Measurements from ENCODE around the gene PTPN14. TPM values are rescaled to one million over a fixed set of nuclear protein-coding genes. Genes with fewer than 3 reads are reported as not detected.
A peak's percentile ranks its signal among the peaks of the same experiment; 100 is the strongest.

The PTPN14 gene
- total RNA-seq, 1 experiment from 2014 or later = 23.5 TPM

DNA sequence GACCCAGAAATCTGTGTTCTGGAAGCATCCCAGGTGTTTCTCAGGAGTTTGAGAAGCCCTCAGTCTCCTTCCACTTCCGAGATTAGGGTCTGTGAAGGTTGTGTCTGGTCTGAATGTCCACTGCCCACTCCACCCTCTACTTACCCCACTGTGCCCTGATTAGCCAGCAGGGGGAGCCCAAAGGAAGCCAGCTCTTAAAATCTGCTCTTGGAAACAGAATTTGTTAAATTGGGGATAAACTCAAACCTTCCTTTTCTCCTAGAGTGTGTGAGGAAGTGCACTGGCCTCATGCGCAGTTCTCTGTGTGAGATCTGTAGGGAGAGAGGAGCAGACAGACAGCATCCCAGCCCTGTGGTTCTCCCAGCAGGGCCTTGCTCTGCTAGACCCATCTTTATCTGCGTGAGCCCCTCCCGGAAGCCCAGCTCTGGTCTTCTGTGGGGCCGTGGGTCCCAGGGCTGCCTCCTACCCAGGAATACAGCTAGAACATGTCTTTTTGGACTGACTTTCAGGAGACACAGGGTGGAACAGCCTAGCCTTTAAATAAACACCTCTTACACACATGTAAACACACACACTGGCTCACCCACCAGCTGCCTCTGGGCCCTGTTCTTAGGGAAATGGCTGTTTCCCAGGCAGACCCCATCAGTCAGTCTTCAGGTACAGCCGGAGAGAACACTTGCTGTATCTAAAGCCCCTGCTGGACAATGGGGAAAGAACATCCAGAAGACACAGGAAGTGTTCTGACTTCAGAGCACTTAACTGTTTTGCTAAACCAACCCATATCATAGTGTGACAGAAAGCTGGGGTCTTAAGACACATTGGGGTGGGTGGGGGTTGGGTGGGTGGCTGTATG, 218.2 kb downstream of the PTPN14 start:
- peak; percentile 57 for DNase-seq (ENCODE audit: low read depth)

GRCh38 chr1:214331827-214332423, 219.5 kb downstream of the PTPN14 start:
- DNase-seq (ENCODE audit: low read depth) = peak; percentile 59

DNA sequence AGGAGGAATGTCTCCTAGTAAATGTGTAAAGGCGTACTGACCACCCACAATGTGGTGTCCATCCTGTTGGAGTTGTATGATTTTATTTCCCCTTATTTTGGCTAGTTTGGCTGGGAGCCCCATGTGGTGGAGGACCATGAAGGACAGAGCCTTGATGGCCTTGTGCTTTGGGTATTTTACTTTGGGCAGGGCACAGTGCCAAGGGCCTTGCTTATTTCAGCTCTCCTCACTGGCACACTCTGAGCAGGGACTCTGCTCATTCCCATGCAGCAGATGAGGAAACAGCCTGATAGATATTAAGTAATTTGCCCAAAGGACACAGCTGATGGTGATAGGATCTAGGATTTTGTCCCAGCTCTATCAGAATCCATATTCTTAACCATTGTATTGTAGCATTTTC, 220.2 kb downstream of the PTPN14 start:
- no peak for DNase-seq (ENCODE audit: low read depth)

GRCh38 chr1:214330715-214331114, 220.7 kb downstream of the PTPN14 start:
- no peak for DNase-seq (ENCODE audit: low read depth)

DNA sequence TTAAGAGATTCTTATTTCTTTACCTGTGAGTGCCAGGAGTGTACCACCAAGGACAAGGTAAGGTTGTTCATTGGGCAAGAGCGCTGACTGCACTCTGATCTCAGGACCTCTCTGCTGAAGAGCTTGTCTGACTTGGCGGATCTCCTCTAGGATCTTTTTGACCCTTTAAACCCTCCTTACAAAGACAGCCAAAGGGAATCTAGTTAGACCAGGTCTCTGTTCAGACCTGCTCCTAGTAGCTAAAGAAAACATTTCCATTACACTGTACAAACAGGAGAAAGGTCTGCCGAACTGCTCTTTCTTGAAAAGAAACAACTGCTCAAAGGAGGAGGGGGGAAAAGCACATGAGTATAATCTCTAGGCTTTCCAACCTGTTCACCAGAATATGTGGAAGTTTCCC, 221.2 kb downstream of the PTPN14 start:
- no peak for DNase-seq (ENCODE audit: low read depth)

DNA sequence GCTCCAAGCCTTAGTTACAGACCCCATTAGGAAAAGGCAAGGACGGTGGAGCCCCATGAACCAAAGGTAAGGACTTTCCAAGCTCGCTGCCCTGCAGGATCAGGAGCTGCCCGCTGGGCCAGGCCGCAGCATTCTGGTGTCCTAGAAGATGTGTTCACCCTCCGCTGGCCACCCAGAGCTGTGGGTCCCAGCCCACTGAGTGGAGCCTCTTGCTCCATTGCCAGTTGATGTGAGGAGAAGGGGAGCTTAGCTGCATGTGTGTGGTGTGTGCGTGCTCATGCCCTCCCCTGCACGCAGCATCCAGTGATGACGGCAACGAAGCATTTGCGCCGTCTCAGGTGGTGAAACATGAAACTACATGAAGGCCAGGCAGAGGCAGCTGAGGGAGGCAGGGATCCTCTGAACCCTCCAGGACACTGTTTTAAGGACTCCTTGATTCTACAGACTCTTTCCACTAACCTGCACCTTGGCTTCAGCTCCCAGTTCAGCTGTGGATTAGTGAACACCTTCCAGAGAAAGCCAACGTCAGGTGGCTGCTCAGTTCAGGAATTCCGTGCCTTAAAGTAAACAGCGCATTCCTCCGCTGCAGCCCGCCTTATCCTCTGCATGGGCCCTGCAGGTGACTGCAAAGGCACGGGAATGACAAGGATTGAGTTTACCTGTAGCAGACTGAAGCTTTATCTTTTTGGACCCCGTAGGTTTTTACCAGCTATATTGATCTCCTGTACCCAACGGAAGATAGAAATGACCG, 221.8 kb downstream of the PTPN14 start:
- no peak for DNase-seq (ENCODE audit: low read depth)

- DNase-seq (ENCODE audit: low read depth) = peak; percentile 83
These were observed 222.5 kb downstream of the PTPN14 start for GRCh38 chr1:214328770-214329469.

- no peak for DNase-seq (ENCODE audit: low read depth)
These were observed 223.9 kb downstream of the PTPN14 start for GRCh38 chr1:214327514-214327913.

GRCh38 chr1:214326406-214326805, 225.0 kb downstream of the PTPN14 start:
- DNase-seq (ENCODE audit: low read depth) = no peak

DNA sequence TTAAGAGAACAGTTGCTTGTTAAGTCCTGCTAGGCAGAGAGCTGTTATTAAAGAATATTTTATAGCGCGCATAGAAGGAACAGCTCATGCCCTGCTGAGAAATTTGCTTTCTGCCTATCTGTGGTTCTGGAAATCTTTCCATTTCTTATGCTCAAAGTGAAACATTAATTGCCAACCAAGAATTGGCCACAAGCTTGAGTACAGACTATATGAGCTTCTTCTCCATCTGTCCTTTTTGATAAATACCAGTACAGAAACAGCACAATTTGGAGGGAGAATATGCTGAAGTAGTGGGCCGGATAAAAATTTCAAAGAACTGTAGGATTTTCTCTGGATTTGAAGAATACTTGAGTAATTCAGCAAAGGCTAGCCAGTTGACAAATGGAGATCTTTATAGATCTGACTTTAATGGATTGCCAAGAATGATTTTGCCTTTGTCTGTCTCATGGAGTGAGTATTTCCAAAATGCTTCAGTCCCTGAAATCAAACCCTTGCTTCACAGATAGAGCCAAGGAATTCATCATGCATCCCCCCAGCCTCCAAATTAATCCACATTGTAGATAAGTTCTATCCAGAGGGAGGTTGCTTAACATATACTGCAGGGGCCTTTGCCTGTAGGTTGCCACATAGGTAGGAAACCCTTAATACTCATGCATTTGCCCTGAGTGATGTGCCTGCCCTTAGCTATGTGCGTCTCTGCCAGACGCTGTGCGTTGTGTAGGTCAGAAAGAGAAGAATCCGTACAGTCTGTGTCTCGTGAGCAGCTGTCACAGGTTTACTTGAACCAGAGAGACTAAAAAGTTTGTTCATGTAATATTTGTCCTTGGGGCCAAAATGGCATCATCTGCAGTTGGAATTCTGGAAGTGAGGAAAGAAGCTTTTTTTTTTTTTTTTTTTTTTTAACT, 226.3 kb downstream of the PTPN14 start:
- no peak for DNase-seq (ENCODE audit: low read depth)

- no peak for DNase-seq (ENCODE audit: low read depth)
These were observed 229.5 kb downstream of the PTPN14 start for GRCh38 chr1:214321705-214322453.

DNA sequence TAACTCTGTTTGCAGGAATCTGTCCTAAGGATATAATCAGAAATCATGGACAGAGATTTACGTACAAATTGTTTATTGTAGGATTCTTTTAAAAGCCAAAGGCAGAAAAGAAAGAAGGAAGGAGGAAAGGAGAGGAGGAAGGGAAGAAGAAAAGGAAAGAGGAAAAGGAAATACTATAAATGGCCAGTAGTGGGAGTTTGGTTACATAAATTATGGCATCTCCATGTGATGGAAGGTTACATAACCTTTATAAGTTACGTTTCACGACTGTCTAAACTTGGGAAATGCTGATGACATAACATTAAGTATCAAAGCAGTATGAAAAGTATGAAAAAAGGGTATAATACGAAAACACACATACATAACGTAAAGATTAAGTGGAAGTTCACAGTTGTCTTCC, 231.5 kb downstream of the PTPN14 start:
- DNase-seq (ENCODE audit: low read depth) = no peak

DNA sequence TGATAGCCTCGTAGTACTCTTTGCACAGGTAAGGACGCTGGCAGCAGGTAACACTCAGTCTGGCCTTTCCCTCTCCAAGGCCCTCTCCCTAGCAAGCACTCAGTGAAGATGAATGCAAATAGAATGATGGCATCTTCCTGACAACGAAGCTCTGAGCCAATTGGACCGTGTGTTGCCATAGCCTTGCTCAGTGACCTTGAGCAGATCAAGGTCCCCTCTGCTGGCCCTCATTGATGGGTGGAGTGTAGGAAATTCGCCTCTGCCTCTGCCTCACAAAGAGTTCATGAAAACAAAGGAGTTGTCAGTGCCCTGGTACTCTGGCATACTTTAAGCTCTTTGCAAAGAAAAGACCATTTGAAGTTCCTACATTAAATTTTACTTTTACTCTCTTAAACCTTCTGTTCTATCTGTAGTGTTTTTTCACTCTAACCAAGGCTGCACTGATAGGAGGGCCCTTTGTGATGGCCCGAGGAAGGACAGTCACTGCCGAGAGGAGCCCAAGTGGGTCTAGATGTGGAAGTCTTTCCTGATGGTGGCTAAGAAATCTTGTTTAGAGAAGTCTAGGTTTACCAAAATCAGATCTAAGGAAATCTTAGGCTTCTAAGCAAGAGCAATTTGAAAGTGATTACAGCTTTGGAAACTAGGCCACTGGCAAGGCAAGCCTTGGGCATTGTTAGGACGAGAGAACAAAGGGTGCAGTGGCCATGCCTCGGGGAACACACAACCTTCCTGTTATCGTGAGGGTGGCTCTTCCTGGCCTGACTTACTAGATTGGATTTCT, 232.3 kb downstream of the PTPN14 start:
- DNase-seq (ENCODE audit: low read depth) = no peak

DNA sequence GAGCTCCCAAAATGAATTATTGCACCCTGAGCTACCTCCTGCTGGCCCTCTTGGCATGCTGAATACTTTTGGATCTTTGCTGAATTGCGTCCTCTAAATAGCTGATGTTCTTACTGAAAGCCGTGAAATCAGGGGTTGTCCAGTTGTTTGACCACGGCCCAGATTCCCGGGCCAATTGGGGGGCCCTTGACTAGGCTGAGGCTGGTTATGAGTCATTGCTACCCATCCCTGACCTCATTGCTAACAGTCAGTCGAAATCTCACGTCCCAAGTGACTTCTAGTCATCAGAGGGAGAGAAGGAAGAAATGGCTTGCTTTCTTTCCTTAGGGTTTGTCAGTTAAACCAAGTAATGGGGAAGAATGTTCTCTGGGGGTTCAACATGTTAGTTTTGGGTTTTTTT, 233.0 kb downstream of the PTPN14 start:
- DNase-seq (ENCODE audit: low read depth) = no peak

- no peak for DNase-seq (ENCODE audit: low read depth)
These were observed 233.7 kb downstream of the PTPN14 start for GRCh38 chr1:214317734-214318133.

GRCh38 chr1:214317300-214317699, 234.1 kb downstream of the PTPN14 start:
- no peak for DNase-seq (ENCODE audit: low read depth)

- peak; percentile 38 for DNase-seq (ENCODE audit: low read depth)
These were observed 234.8 kb downstream of the PTPN14 start for GRCh38 chr1:214316593-214316992.

DNA sequence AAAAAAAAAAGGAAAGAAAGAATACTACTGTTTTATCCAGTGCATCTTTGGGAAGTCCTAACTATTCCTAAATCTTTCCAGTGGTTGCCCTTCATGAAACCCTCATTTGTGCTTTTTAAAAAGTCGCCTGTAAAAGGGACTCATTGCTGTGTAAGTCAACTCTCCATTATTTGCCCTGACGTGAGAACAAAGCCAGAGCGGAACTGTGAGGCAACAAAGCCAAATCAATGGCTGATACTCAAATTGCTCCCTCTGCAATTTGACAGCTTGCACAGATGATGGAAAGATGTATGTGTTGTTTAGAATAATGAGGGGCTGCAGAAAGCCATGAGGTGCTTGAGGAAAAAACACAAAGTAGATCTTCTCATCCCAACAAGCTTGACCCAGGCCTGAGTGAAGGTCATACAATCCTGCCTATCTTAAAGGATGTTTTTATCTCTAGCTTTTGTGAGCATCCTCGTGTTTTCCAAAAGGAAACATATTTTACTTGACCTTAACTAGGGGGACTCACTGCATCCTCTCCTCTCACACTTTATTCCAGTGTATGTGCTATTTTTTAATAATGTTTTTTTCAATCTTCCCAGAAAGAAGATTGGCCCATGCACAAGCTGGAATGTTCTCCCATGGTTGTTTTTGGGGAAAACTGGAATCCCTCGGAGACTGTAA, 237.1 kb downstream of the PTPN14 start:
- DNase-seq (ENCODE audit: low read depth) = no peak

- DNase-seq (ENCODE audit: low read depth) = no peak
These were observed 238.8 kb downstream of the PTPN14 start for GRCh38 chr1:214312530-214313051.

All from Daoy (cell line).